LNCAP (cell line): Measurements from ENCODE around the gene CREBBP.

Source experiments
- CTCF ChIP-seq: fragments of 450-650 bp; IDR thresholded peaks from 2 replicates; pipeline ENCODE4 v1.5.1; 2017; ENCODE audit warnings: mild to moderate bottlenecking

The CREBBP gene

GRCh38 chr16:3880623-3881498 is at the start of gene CREBBP:
Gene CREBBP (minus strand): TSS chr16:3880713. CDS start chr16:3879916, 797 bp downstream.
- TF ChIP-seq CTCF: no peak

GRCh38 chr16:3924763-3925162 is 44.2 kb upstream of the CREBBP start:
- no peak for TF ChIP-seq CTCF

- no peak for TF ChIP-seq CTCF
Measured at GRCh38 chr16:3922241-3922640, 41.7 kb upstream of the CREBBP start.

- TF ChIP-seq CTCF: no peak
Measured at GRCh38 chr16:3920206-3920605, 39.7 kb upstream of the CREBBP start.

- no peak for TF ChIP-seq CTCF
Measured at GRCh38 chr16:3919413-3919812, 38.9 kb upstream of the CREBBP start.

- no peak for TF ChIP-seq CTCF
Measured at GRCh38 chr16:3915426-3916260, 35.1 kb upstream of the CREBBP start.

- no peak for TF ChIP-seq CTCF
Measured at GRCh38 chr16:3912897-3913296, 32.4 kb upstream of the CREBBP start.
